Kidney (tissue), 14 donors: ENCODE measurements around the gene GINM1. TPM values are rescaled to one million over a fixed set of nuclear protein-coding genes. Genes with fewer than 3 reads are reported as not detected.

ENCODE experiments used
- DNase-seq, 5 donors: peaks; one replicate each; pipeline ENCODE4 v3.0.0-alpha.2; 2013 to 2020
- FAIRE-seq: peaks from 2 replicates; lab custom pipeline; 2012; peaks lifted over from hg19 to GRCh38; lab: Jason Lieb, UNC
- H3K27ac ChIP-seq, 2 donors: one replicate each; pipeline ENCODE4 v1.7.0; 2013; ENCODE audit warnings: low read depth in 2 of 2, low read length in 2 of 2, inconsistent platforms in 1 of 2
- H3K27me3 ChIP-seq: one replicate; pipeline ENCODE4 v1.7.1; 2013; ENCODE audit warnings: low read length, inconsistent platforms; ENCODE audit not compliant: control insufficient read depth, insufficient read depth
- H3K36me3 ChIP-seq, 3 donors: one replicate each; pipeline versions ENCODE4 v1.7.0 to v1.7.1; 2013; ENCODE audit warnings: low read length in 3 of 3, control low read depth in 1 of 3, inconsistent platforms in 1 of 3; ENCODE audit not compliant: insufficient read depth in 3 of 3, control insufficient read depth in 2 of 3
- H3K4me1 ChIP-seq, 3 donors: one replicate each; pipeline versions ENCODE4 v1.7.0 to v1.7.1; 2013; ENCODE audit warnings: low read length in 3 of 3, inconsistent platforms in 1 of 3, low read depth in 1 of 3; ENCODE audit not compliant: control insufficient read depth in 2 of 3, insufficient read depth in 2 of 3
- H3K4me3 ChIP-seq, 3 donors: one replicate each; pipeline versions ENCODE4 v1.7.0 to v1.8.1; 2013; ENCODE audit warnings: low read length in 3 of 3, control low read depth in 1 of 3, inconsistent platforms in 1 of 3
- H3K9ac ChIP-seq, 3 donors: one replicate each; pipeline versions ENCODE4 v1.7.0 to v1.7.1; 2013; ENCODE audit warnings: low read length in 3 of 3, control low read depth in 1 of 3, inconsistent platforms in 1 of 3
- H3K9me3 ChIP-seq, 3 donors: one replicate each; pipeline versions ENCODE4 v1.7.0 to v1.7.1; 2013; ENCODE audit warnings: low read length in 3 of 3, control low read depth in 1 of 3, inconsistent platforms in 1 of 3; ENCODE audit not compliant: control insufficient read depth in 2 of 3, insufficient read depth in 1 of 3
- CTCF ChIP-seq: IDR thresholded peaks from 3 replicates; pipeline ENCODE4 v1.5.1; 2012; ENCODE audit warnings: mild to moderate bottlenecking, moderate library complexity, borderline replicate concordance; ENCODE audit not compliant: insufficient read depth; ENCODE audit errors: extremely low read depth
- intact Hi-C: fragments of 100-400 bp; cut with DNase I; formaldehyde crosslinking; loops from one replicate; pipeline ENCODE4 v1.11.1; 2022
- polyA plus RNA-seq: library from polyadenylated mRNA; stranded (reverse); fragments of 350-450 nt; fragmentation: Illumina TruSeq; extraction: RNeasy Lipid Tissue Mini Kit (QIAGEN cat#74804); gene quantifications from one replicate; pipeline ENCODE4 v1.2.3, GENCODE V29; 2014; ENCODE audit warnings: low read depth, low replicate concordance; ENCODE audit not compliant: insufficient read depth
- total RNA-seq: library from RNA; stranded (reverse); fragmentation: NEBNext Ultra II Directional; extraction: Animal tissue kit (Norgen Biotek cat#: 25700); gene quantifications from one replicate; pipeline ENCODE4 v1.2.1, GENCODE V29; 2021
- donor health status: control.
- donor health status: control.
- donor health status: control.
- donor health status: control.
- donor health status: control.
- donor health status: DM: yes; HTN: yes; CAD: no.
- donor health status: Normal renal cell carcinoma (clear cell type).

Gene GINM1
- total and polyA plus RNA-seq, 2 donors from 2014 or later = 58.9 to 81.7 TPM

- no peak overlapping the region for H3K27ac ChIP-seq
- H3K36me3 ChIP-seq = no peaks in the 10 kb centered on the region
- FAIRE-seq = no peak
- no peak overlapping the region for H3K9ac ChIP-seq
- DNase-seq = no peak
- H3K27me3 ChIP-seq = no peaks in the 10 kb centered on the region
- intact Hi-C loops = no loop called here
- H3K4me3 ChIP-seq = no peak overlapping the region
- no peaks in the 10 kb centered on the region for H3K4me1 ChIP-seq
- peaks cover 0 to 2% (median 0%) of the 10 kb centered on the region in 3 donors for H3K9me3 ChIP-seq
- TF ChIP-seq CTCF = no peak
Measured at GRCh38 chr6:149608381-149608982, 42.3 kb downstream of the GINM1 start.

GRCh38 chr6:149614337-149614736, 48.2 kb downstream of the GINM1 start:
- Histone ChIP-seq H3K36me3 (no peaks in the 10 kb centered on the region), H3K27me3 (no peaks in the 10 kb centered on the region), H3K9ac (no peak overlapping the region), H3K4me1 (no peaks in the 10 kb centered on the region), H3K9me3 (peaks cover 0 to 4% (median 0%) of the 10 kb centered on the region in 3 donors), H3K4me3 (no peak overlapping the region), H3K27ac (no peak overlapping the region)
- FAIRE-seq (no peak), DNase-seq (no peak)
- TF ChIP-seq CTCF = no peak
- intact Hi-C loops = no loop called here

- FAIRE-seq (no peak), DNase-seq (no peak)
- Histone ChIP-seq H3K27ac (no peak overlapping the region), H3K9me3 (peaks cover 0 to 4% (median 0%) of the 10 kb centered on the region in 3 donors), H3K4me3 (no peak overlapping the region), H3K27me3 (no peaks in the 10 kb centered on the region), H3K4me1 (no peaks in the 10 kb centered on the region), H3K9ac (no peak overlapping the region), H3K36me3 (peaks cover 0 to under 1% (median 0%) of the 10 kb centered on the region in 3 donors)
- intact Hi-C loops = no loop called here
- no peak for TF ChIP-seq CTCF
Measured at GRCh38 chr6:149615805-149616204, 49.6 kb downstream of the GINM1 start.

GRCh38 chr6:149627672-149628071, 61.5 kb downstream of the GINM1 start:
- H3K27me3 ChIP-seq = no peaks in the 10 kb centered on the region
- H3K36me3 ChIP-seq = no peaks in the 10 kb centered on the region
- FAIRE-seq (no peak), DNase-seq (no peak)
- intact Hi-C loops = no loop called here
- H3K9me3 ChIP-seq = no peaks in the 10 kb centered on the region
- H3K4me3 ChIP-seq = no peak overlapping the region
- no peak for TF ChIP-seq CTCF
- H3K4me1 ChIP-seq = no peaks in the 10 kb centered on the region
- no peak overlapping the region for H3K27ac ChIP-seq
- H3K9ac ChIP-seq = no peak overlapping the region
